ENCODE results near the gene H2BK1.
A peak's percentile ranks its signal among the peaks of the same experiment; 100 is the strongest.

Gene H2BK1

DNA sequence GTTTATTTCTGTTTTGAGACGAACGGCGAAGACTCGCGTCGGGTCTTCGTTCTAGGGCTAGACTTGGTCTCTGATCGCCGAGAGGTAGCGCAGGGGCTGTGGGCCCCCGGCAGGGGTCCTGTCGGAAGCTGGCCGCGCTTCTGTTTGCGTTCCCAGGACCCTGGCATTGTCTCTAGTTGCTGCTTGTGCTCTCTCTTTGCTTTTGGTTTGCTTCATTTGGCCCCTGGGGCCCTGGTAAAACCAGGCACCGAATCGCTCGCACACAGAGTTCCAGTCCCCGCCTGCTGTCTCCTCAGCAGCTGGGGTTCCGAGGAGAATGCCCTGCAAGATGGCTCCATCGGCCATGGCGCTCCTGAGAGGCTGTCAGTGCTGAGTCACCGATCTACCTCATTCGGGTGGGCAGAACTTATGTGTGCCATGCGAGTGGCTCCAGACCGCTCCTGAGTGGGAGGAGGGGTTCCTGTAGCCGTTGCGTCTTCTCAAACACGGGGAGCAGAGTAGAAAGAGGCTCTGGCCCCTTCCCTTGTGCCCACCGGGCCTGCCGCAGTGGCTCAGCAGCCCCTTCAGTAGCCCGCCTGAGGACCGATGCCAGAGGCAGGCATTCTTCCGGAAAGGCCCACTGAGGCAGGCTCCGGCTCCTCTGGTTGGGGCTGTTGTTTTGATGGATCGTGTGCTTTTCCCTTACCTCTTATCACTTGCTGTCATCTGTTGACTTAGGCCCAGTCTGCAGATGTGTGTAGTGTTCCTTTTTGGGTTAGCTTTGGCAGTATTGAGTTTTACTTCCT lies 22.8 kb upstream of the H2BK1 start:
- peak; percentile 68 to 79 for DNase-seq (ENCODE audit: low read depth in 2 of 2)

DNA sequence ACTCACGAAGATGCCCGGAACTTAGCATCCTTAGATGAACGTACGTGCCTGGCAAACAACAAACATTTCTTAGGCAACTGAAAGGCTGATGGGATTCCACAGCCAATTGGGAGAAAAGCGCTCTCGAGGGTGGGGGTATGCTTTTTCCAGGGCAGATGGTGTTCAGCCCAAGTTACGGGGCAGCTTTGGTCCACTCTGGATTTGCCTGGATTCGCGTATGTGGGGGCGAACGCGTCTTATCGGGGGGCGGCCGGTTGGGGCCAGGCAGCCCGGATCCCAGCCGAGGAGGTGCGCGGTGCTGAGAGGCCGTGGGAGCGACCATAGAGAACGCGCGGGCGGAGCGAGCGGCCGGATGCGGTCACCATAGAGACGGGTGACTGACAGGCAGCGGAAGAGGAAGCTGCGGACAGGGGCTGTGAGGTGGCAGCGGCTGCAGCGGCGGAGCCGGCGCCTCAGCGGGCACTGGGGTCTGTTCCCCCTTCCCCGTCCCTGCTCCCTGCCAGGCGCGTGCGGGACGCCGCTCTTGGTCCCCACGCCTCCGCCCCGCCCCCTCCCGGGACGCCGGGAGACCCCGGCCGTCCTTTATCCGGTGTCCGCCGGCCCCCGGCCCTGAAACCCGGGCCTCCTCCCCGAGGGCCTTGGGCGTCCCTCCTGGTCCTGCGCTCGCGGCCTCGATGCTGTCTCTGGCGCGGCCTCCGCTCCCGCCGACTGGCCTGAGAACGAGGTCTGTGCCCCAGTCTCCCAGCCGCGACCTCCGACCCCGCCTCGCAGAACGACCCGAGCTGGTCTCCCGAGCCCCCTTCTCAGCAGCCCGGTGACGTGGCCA lies 22.0 kb upstream of the H2BK1 start, which contains the start of gene CHPF2:
Gene CHPF2, plus strand, starts transcription at position 393 of the 826 bp plus-strand sequence. CDS start 1,529 bp downstream, outside the sequence.
- peak; percentile 88 to 90 for DNase-seq (ENCODE audit: low read depth in 2 of 2)

DNA sequence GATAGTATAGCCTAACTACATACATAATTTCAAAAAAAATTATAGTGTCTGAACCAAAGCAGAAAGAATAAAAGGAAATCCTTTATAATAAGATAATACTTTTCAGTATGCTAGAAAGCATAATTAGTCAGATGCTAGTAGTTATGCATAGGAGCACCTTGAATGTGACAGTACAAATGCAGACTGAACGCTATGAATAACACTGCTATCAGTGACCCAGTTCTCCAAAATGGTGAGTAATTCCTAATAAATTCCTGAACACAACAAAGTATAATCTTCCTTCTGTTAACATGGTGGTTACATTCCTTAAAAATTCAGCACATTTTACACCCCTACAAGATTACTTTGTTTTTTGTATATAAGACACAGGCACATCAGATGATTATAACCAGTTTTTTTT lies 20.8 kb upstream of the H2BK1 start:
- no peak for DNase-seq (ENCODE audit: low read depth in 2 of 2)

DNA sequence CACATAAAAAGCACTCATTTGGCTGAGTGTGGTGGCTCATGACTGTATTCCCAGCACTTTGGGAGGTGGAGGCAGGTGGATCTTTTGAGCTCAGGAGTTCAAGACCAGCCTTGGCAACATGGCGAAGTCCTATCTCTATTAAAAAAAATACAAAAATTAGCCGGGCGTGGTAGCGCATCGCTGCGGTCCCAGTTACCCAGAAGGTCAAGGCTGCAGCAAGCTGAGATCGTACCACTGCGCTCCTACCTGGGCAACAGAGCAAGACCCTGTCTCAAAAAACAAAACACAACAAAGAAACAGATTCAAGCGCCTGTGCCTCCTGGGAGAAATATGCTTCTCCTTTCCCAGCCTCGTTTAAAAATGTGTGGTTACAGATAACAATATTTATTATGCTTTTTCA lies 19.0 kb upstream of the H2BK1 start:
- DNase-seq (ENCODE audit: low read depth in 2 of 2): no peak

DNA sequence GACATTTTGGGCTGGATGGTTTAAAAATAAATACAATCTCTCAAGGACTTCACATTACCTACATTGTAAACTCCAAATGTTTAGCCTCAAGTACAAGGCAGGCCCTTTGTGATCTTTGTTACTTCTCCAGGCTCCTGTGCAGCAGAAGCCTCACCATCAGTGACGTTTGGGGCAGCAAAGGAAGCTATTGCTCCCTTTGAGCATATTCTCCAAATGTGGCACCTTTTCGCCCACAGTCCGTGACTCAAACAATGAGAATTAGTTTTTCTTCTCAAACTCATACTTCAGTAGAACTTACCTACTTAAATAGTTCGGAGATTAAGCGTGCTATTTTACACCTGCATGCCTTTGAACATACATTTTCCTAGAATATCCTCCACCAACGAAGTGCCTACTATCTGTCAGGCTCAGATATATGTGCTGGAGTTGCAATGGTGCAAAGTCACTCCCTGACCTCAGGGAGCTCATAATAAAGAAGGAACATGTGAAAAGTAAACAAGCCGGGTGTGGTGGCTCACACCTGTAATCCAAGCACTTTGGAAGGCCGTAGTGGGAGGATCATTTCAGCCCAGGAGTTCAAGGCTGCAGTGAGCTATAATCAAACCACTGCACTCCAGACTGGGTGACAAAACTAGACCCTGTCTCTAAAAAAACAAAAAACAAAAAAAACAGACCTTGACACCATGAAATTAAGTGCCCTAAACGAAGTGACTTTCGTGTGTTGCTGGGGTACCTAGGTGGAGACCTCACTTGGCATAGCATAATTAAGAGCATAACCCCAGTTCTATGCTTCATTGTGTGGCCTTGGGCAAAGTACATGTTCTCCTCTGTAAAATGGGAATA lies 18.0 kb upstream of the H2BK1 start:
- no peak for DNase-seq (ENCODE audit: low read depth in 2 of 2)

DNA sequence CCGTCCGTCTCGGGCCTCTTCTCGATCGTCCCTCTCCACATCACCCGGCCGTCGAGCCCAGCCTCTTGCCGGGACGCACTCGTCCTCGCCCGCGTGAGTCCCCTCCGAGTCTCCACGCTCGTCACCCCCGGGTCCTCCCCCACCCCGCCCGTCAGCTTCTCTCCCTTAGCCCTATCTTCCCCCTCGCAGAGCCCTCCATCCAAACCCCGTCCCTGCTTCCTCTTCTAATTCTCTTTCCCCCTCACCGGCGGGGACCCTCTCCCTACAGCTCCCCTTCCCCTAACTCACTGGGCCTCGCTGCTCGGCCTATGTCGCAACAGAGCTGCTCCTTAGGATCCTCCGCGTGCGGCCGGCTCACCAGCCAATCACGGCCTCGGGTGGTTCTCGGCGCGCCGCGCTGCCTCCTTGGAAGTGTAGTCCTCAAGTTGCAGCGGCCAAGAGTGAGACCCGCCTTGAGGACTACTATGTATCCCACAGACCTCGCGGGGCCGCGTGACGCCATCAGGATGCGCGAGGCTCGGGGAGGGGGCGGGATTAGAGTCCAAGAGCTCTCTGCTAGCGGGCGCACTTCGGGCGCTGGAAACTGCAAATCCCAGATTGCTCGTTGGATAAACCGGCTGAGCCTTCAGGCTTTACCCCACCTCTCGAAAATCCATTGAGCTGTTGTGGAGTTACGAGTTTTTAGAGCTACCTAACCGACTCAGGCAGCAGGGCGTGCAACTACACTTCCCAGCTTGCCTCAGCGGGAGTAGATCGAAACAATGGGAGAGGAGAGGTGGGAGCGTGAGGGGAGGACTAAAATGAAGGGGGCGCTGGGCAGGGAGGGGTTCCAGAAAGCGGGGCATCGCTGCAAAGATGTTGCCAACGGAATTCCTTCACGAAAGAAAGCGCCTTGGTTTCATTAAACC lies 16.8 kb upstream of the H2BK1 start, which contains the start of gene ABCF2:
Gene ABCF2, minus strand, starts transcription at position 331 of the 908 bp plus-strand sequence. CDS start 747 bp downstream, outside the sequence.
- peak; percentile 95 to 97 for DNase-seq (ENCODE audit: low read depth in 2 of 2)

DNA sequence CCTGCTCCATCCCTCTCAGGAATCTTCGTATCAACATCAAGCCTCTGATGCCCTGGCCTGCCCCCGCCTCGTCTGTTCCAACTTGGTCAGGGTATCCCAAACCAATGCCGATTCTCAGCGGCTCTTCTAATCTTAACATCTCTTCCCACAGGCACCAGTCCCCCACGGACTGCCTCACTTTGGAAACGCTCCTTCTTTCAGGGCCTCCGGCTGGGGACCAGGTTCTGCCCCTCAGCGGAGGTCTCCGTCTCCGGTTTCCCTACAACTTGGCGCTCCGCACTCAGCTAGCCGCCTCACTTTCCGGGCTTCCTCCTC lies 16.2 kb upstream of the H2BK1 start:
- DNase-seq (ENCODE audit: low read depth in 2 of 2): no peak

DNA sequence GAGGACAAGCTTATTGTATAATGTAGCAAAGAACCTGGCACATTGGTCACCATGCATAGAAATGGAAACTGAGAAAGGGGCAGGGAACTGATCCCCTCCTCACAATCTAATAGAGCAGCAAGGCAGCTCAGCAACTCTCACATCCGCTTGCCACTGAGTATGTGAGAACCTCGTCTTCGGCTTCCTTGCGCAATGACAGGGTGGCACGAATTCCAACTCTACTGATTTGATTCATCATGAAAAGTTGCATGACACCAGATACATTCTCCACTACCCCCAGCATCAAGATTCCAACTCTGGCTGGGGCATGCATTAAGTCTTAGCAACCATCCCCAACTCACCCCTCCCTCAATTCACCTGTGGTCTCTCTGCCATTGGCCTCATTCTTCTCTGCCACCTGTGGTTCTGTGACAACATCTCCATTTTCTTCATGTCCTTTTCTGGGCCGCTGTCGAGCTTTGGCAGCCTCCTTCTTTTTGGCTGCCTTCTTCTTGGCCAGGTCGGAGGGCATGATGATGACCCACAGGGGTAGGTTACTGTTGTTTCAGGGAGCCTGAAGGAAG lies 15.7 kb upstream of the H2BK1 start:
- no peak for DNase-seq (ENCODE audit: low read depth in 2 of 2)

DNA sequence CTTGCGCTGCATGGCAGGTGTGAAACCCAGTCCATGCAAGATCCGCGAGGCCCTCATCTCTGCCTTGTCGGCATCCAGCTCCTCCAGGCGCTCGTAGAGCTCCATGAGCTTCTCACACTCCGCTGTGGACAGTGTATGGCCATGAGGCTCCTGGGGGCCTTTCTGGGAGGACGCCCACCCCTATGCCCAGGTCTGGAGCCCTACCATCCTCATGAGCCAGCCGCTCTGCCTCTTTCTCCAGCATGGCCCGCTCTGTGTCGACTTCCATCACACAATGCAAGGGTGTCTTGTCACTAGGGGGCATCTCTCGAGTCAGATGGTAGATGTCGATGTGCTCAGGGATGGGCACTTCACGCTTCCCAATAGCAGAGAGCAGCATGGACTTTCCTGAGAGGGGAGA lies 13.4 kb upstream of the H2BK1 start:
- no peak for DNase-seq (ENCODE audit: low read depth in 2 of 2)

DNA sequence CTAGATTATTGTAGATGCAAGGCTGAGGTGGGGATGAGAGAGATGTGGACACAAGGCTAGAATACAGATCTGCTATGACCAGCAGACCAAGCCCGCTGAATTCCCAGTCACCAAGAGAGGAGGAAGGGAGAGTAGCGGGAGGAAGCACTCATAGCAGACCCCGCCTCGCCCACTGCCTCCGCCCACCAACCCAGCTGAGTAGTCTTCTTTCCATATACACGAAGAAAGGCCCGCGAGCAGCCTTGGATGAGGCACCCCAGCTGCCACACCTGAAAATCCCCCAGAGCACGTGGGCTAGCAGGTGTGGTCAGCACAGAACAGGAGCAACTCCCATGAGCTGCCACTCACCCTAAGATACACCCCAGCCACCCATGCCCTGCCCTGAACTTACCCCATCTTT lies 7.9 kb upstream of the H2BK1 start:
- no peak for DNase-seq (ENCODE audit: low read depth in 2 of 2)

DNA sequence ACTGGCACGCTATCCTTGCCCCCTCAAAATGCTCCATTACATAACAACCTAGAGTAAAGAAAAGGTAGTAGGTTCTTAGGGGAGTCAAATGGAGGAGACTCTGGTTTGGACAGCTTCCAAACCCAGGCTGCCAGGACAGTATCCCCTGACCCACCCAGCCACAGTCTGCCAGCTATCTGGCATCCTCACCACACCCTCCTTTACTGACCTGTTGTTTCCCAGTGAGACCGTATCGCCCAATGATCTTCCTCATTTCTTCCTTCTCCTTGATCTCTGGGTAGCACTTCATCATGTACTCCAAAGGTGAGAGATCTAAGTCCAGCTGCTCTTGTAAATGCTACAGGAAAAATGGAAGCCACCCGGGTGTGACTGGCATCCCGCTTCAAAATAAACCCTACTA lies 5.1 kb upstream of the H2BK1 start:
- DNase-seq (ENCODE audit: low read depth in 2 of 2): no peak

DNA sequence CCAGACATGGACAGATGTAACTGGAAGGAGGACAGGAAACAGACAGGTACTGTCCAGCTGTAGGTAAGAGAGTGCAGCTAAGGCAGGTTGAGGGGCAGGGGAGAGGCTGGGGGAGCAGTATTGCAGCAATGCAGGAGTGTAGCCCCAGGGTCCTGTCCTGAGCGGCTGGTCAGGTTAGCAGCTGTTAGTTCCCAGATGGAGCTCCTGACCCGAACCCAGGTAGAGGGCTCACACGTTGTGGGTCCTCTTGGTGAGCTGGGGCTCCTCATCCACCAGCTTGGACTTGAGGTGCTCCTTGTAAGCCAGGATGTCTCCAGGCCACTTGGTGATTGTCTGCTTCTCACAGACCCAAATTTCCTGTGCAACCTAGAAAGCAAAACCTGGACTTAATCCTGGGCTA lies 3.5 kb upstream of the H2BK1 start:
- no peak for DNase-seq (ENCODE audit: low read depth in 2 of 2)

DNA sequence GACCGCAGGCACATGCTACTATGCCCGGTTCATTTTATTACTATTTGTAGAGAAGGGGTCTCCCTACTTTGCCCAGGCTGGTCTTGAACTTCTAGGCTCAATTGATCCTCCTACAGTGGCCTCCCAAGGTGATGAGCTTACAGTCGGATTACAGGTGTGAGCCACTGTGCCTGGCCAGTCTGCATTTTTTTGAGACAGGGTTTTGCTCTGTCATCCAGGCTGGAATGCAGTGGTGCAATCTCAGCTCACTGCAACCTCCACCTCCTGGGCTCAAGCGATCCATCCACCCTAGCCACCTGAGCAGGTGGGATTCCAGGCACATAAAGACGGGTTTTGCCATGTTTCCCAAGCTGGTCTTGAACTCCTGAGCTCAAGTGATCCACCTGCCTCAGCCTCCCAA lies 2.3 kb upstream of the H2BK1 start:
- no peak for DNase-seq (ENCODE audit: low read depth in 2 of 2)

DNA sequence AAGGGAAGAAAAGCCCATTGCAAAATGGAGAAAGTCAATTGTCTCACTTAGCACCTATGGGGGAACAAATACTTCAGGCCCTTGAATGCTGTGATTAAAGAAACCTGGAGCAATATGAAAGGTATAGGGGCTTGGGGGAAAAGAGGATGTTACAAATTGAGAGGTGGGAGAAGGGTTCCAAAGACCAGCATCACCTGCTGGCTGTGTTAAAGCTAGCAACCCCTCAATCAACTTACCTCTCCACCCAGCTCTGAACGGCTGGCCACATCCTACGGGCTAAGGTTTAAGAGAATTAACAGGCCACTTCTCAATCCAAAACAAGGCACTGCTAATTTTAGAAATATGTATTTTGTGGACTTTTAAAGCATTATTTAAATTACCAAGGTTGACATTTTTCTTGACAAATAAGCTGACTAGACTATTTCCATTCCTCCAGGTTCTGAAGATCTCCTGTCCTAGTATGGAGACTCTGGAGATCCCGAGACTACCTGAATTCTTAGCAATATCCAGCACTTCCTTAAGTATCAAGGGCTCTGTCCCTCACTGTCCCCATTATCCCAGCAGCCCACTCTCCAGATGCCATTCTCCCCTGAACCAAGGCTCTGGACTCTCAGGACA lies 976 bp upstream of the H2BK1 start:
- no peak for DNase-seq (ENCODE audit: low read depth in 2 of 2)

DNA sequence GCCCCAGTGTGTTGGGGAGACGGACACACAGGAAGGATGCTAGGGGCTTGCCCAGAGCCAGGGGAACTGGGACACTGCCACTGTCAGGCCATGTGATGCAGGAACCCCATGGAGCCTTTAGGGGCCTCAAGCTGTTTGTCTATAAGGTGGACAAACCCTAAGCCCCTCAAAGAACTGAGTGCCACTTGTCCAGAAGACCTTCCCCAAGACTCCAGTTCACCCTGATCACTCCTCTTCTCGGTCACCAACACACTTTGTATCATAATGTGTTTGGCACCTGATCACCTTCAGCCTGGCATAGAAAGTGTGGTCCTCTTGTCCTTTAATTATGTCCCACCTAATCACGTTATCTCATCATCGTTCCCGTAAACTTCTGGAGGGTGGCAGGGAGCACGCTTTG lies 700 bp downstream of the H2BK1 start:
- no peak for DNase-seq (ENCODE audit: low read depth in 2 of 2)

DNA sequence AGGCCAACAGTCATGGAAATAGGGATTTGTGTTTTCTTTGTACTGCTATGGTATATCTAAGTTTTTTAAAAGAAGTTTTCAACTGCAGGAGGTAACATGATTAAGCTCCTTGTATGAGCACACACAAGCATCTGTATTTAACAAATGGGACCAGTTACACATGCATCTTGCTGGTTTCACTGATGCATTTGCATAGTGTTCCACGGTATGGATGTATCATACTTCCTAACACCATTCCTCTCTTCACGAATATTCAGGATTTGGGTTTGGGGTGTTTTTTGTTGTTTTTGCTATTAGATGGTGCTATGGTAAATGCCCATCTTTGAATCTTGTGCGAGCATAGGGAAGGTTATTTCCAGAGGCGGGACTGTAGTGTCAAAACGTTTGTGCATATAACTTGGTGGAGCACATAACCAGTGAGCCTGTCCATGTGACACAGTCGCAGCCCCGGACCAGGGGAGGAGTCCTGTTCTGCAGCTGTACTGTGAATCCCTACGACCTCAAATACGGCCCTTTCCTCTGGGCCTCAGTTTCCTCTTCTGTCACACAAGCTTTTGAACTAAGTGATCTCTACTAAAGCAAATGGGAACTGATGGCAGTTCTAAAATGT lies 1.9 kb downstream of the H2BK1 start:
- no peak for DNase-seq (ENCODE audit: low read depth in 2 of 2)

DNA sequence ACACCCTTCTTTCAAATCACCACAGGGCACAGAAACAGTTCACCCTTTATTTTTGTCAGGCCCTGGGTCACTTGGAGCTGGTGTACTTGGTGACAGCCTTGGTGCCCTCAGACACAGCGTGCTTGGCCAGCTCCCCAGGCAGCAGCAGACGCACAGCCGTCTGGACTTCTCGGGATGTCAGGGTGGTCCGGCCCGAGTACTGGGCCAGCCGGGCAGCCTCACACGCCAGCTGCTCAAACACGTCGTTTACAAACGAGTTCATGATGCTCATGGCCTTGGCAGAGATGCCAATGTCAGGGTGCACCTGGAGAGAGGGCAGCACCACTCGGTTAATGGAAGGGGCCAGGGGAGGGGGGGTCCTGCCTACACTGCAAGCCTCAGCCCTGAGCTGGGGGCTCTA lies 2.5 kb downstream of the H2BK1 start:
- DNase-seq (ENCODE audit: low read depth in 2 of 2): no peak

DNA sequence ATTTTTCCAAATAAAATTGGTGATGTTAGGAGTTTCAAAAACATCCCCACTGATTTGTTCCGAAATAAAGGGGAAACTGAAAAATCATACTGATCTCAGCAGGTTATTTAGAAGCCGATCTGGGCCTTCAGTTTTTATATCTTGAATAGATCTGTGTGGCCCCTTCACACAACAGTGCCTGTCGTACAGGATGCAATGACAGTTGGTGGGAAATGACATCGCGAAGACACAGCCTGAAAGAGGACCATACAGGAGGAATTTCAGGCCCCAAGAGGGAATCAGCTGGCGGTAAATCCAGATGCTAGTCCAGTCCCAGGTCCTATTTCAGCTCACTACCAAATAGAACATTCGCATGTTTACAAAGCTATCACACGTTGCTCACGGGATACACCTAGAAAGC lies 3.0 kb downstream of the H2BK1 start:
- no peak for DNase-seq (ENCODE audit: low read depth in 2 of 2)

DNA sequence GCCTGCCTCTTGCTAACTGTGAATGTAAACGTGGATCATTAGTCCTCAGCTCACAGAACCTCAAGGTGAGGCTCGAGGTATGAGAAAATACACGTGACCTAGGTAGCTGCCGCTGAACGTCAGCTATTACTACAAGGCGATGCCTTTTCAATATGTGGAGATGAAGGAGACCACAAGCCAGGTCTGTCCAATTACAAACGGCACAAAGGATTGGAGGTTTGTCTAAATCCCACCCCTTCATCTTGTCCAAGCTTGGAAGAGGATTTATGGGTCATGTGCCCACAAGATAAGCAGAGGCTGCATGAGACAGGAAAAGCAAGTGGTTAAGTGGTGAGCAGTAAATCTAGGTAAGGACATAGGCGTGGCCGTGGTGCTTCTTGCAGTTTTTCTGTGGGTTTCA lies 3.4 kb downstream of the H2BK1 start:
- no peak for DNase-seq (ENCODE audit: low read depth in 2 of 2)

DNA sequence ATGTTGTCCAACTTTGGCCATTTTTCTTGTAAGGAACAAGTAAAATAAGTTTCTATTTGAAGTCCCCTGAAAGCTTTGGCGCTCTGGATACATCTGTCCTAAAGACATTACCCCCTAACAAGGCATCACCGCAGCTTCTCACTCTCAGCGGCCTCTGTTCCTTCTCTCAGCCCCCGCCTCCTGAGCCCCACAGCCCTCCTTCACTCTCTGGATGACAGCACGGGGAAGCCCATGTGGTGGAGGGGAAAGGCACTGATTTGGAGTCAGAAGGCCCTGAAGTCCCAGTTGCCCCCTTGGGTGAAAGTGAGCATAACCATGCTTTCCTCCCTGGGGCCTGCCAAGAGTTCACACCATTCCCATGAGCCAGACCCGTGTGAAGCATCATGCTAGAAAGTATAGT lies 4.6 kb downstream of the H2BK1 start:
- DNase-seq (ENCODE audit: low read depth in 2 of 2): no peak

Measured in stimulated activated CD8-positive, alpha-beta memory T cell treated with anti-CD3 and anti-CD28 coated beads, Interleukin-15, amount 100 ng/mL, for 48 hours (primary cell).